Measurements from ENCODE around the gene ADTRP. TPM values are rescaled to one million over a fixed set of nuclear protein-coding genes. Genes with fewer than 3 reads are reported as not detected.
A peak's percentile ranks its signal among the peaks of the same experiment; 100 is the strongest.

ADTRP gene
- polyA plus RNA-seq, 1 donor (not counting 4 experiments of a cell fraction or from before 2014, with no cell fraction given), result 16.7 TPM

GRCh38 chr6:11755725-11756124, 22.9 kb downstream of the ADTRP start:
- Histone ChIP-seq H3K4me1 (ENCODE audit: control insufficient read depth, extremely low read depth, insufficient read depth, low read length) (peaks cover 28% of the 10 kb centered on the region), H3K27me3 (ENCODE audit: control insufficient read depth, extremely low read depth, insufficient read depth, low read length) (no peaks in the 10 kb centered on the region), H3K9me1 (ENCODE audit: control insufficient read depth, extremely low read depth, insufficient read depth, low read length) (no peaks in the 10 kb centered on the region), H3K4me3 (ENCODE audit: control insufficient read depth in 2 of 3, extremely low read depth in 1 of 3, insufficient read depth in 2 of 3, low read depth in 1 of 3, low read length in 3 of 3) (no peak overlapping the region), H4K20me1 (ENCODE audit: control insufficient read depth, extremely low read depth, insufficient read depth, low read length) (no peaks in the 10 kb centered on the region), H3K36me3 (ENCODE audit: control insufficient read depth in 2 of 2, extremely low read depth in 1 of 2, insufficient read depth in 2 of 2, low read length in 2 of 2) (peaks cover 2 to 6% of the 10 kb centered on the region in 2 experiments), H3K9ac (ENCODE audit: control insufficient read depth, extremely low read depth, insufficient read depth, low read length) (no peak overlapping the region), H2AFZ (ENCODE audit: control insufficient read depth, low read length) (no peak overlapping the region), H3K9me3 (ENCODE audit: control insufficient read depth, low read depth, low read length) (peaks cover 1% of the 10 kb centered on the region), H3K79me2 (ENCODE audit: control insufficient read depth, insufficient read depth, low read length) (no peaks in the 10 kb centered on the region), H3K27ac (ENCODE audit: control insufficient read depth, insufficient read depth, low read length) (peak overlapping the region; percentile 87), H3K4me2 (ENCODE audit: control insufficient read depth, extremely low read depth, insufficient read depth, low read depth, low read length) (peak overlapping the region; percentile 64)
- no peak for TF ChIP-seq EZH2 (IDR thresholded peaks at IDR 0.05; ENCODE audit: low read length)
- TF ChIP-seq CTCF (optimal IDR thresholded peaks at IDR 0.05 in 1 of 3, IDR thresholded peaks at IDR 0.05 in 1 of 3, conservative IDR thresholded peaks at IDR 0.05 in 1 of 3; ENCODE audit: extremely low read depth in 1 of 3, insufficient read depth in 2 of 3, low read length in 3 of 3), result no peak
- FAIRE-seq (no peak), DNase-seq (ENCODE audit: low read depth, low spot score) (no peak)
- dilution Hi-C loops (cut with MboI; ENCODE audit: extremely low pct_ligation_motif_present, low sequenced_read_pairs), result no loop called here

DNA sequence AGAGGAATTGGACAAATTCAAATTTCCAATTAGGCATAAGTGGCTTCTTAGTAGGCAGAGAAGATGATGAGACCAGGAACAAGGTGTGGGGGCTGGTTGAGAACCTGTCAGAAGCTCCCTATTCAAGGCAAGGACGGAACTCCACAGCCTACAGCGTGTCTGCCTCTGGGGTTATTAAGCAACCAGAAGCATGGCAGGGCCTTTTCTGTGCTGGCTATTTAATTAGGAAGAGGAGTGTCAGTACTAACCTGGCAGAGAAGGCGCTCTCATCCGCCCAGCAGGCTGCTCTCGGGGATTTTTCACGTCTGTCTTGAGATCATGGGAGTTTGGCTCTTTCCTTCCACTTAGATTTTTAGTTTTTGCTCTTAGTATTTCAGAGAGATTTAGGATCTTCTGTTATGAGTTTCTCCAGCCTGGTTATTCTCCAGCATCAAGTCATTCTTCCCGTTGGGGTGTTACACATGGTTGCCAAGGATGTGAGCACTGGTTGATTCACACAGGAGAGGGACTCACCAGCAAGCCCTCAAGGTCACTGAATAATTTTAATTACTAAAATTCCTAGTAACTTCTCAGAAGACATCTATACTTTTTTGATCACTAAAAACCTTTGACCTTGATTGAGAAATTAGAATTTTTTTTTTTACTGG, 23.9 kb downstream of the ADTRP start:
- Histone ChIP-seq H3K9me1 (ENCODE audit: control insufficient read depth, extremely low read depth, insufficient read depth, low read length) (no peaks in the 10 kb centered on the region), H3K27me3 (ENCODE audit: control insufficient read depth, extremely low read depth, insufficient read depth, low read length) (no peaks in the 10 kb centered on the region), H3K27ac (ENCODE audit: control insufficient read depth, insufficient read depth, low read length) (peak overlapping the region; percentile 87), H3K4me3 (ENCODE audit: control insufficient read depth in 2 of 3, extremely low read depth in 1 of 3, insufficient read depth in 2 of 3, low read depth in 1 of 3, low read length in 3 of 3) (peak overlapping the region in 1 of 3 experiments; percentile 62), H4K20me1 (ENCODE audit: control insufficient read depth, extremely low read depth, insufficient read depth, low read length) (no peaks in the 10 kb centered on the region), H3K4me2 (ENCODE audit: control insufficient read depth, extremely low read depth, insufficient read depth, low read depth, low read length) (peak overlapping the region; percentile 64), H3K9ac (ENCODE audit: control insufficient read depth, extremely low read depth, insufficient read depth, low read length) (peak overlapping the region; percentile 51), H3K4me1 (ENCODE audit: control insufficient read depth, extremely low read depth, insufficient read depth, low read length) (peaks cover 28% of the 10 kb centered on the region), H3K9me3 (ENCODE audit: control insufficient read depth, low read depth, low read length) (peaks cover 1% of the 10 kb centered on the region), H2AFZ (ENCODE audit: control insufficient read depth, low read length) (peak overlapping the region; percentile 24), H3K79me2 (ENCODE audit: control insufficient read depth, insufficient read depth, low read length) (no peaks in the 10 kb centered on the region), H3K36me3 (ENCODE audit: control insufficient read depth in 2 of 2, extremely low read depth in 1 of 2, insufficient read depth in 2 of 2, low read length in 2 of 2) (peaks cover 2 to 6% of the 10 kb centered on the region in 2 experiments)
- TF ChIP-seq EZH2 (IDR thresholded peaks at IDR 0.05; ENCODE audit: low read length) (no peak), CTCF (optimal IDR thresholded peaks at IDR 0.05 in 1 of 3, IDR thresholded peaks at IDR 0.05 in 1 of 3, conservative IDR thresholded peaks at IDR 0.05 in 1 of 3; ENCODE audit: extremely low read depth in 1 of 3, insufficient read depth in 2 of 3, low read length in 3 of 3) (no peak)
- dilution Hi-C loops (cut with MboI; ENCODE audit: extremely low pct_ligation_motif_present, low sequenced_read_pairs), result no loop called here
- peak; percentile 17 for FAIRE-seq
- no peak for DNase-seq (ENCODE audit: low read depth, low spot score)
